HCT116 (cell line): ENCODE measurements around the gene LHB. TPM values are rescaled to one million over a fixed set of nuclear protein-coding genes. Genes with fewer than 3 reads are reported as not detected.

Experiments
- ATAC-seq: fragments of 200-7000 bp; cut with Tn5 transposase; 2 replicates; pipeline ENCODE4 v1.9.1; 2020; ENCODE audit warnings: mild to moderate bottlenecking, moderate library complexity
- BruUV-seq: library from RNA; stranded (reverse); fragments of 400-500 nt; replicated peaks from 2 replicates; lab custom pipeline; 2021; lab: Mats Ljungman, UMichigan
- CTCF ChIA-PET: fragments of 300-600 bp; sonication (Branson Sonifier 250); formaldehyde crosslinking; loops from one replicate; lab custom pipeline; 2021; ENCODE audit warnings: antibody characterized with exemption; lab: Charles Lee
- POLR2A ChIA-PET: fragments of 300-600, 350-600 bp; sonication (Branson Sonifier 250); formaldehyde crosslinking; loops from one replicate; lab custom pipeline; 2021; ENCODE audit warnings: antibody characterized with exemption; lab: Charles Lee
- RAD21 ChIA-PET, 2 experiments: fragments of 300-600 bp; sonication (Branson Sonifier 250); formaldehyde crosslinking; loops; one replicate each; lab custom pipeline; 2023; ENCODE audit warnings: low total read pairs in 2 of 2; ENCODE audit not compliant: uncharacterized antibody in 2 of 2, unreplicated experiment in 2 of 2, low non-redundant PET in 1 of 2; lab: Charles Lee
- DNase-seq: peaks from one replicate; pipeline ENCODE4 v3.0.0-alpha.2; 2010; ENCODE audit warnings: low read depth, low spot score
- H2AFZ ChIP-seq: fragments of 200-600 bp; shearing (Covaris generic), sonication (generic); 2 replicates; pipeline ENCODE4 v1.6.1; 2017; ENCODE audit warnings: low read depth, mixed run types, mixed read lengths, antibody characterized with exemption, low read length; ENCODE audit not compliant: poor library complexity, severe bottlenecking
- H3K27ac ChIP-seq: 2 replicates; pipeline ENCODE4 v1.5.1; 2012; ENCODE audit warnings: low read depth, low read length
- H3K27me3 ChIP-seq: fragments of 200-600 bp; sonication (generic); 2 replicates; pipeline ENCODE4 v1.6.1; 2016; ENCODE audit warnings: mixed run types, low read length, mixed read lengths; ENCODE audit not compliant: insufficient read depth
- H3K36me3 ChIP-seq, 2 experiments: fragments of 200-500 bp in 1 of 2; fragments of 200-600 bp in 1 of 2; sonication (Bioruptor generic) in 1 of 2; sonication (generic) in 1 of 2; 2 replicates each; pipeline versions ENCODE4 v1.5.1 to v1.6.1; 2014 to 2016; ENCODE audit warnings: low read length in 2 of 2, inconsistent platforms in 1 of 2, mixed read lengths in 1 of 2, mixed run types in 1 of 2; ENCODE audit not compliant: insufficient read depth in 2 of 2, control insufficient read depth in 1 of 2
- H3K4me1 ChIP-seq, 2 experiments: fragments of 200-600 bp in 1 of 2; sonication (generic) in 1 of 2; 2 replicates each; pipeline versions ENCODE4 v1.5.1 to v1.6.1; 2012 to 2017; ENCODE audit warnings: low read length in 2 of 2, inconsistent platforms in 1 of 2, mild to moderate bottlenecking in 1 of 2, mixed read lengths in 1 of 2, mixed run types in 1 of 2, moderate library complexity in 1 of 2; ENCODE audit not compliant: insufficient read depth in 2 of 2, control insufficient read depth in 1 of 2
- H3K4me2 ChIP-seq: fragments of 200-600 bp; sonication (generic); 2 replicates; pipeline ENCODE4 v1.6.1; 2017; ENCODE audit warnings: mixed run types, low read length, mixed read lengths
- H3K4me3 ChIP-seq, 2 experiments: fragments of 200-600 bp in 1 of 2; sonication (generic) in 1 of 2; replicated peaks in 1 of 2; 2 replicates each; pipeline ENCODE4 v1.5.1; 2011 to 2016; ENCODE audit warnings: low read length in 2 of 2, control low read depth in 1 of 2, low read depth in 1 of 2, mild to moderate bottlenecking in 1 of 2, mixed read lengths in 1 of 2, mixed run types in 1 of 2
- H3K79me2 ChIP-seq: fragments of 200-600 bp; sonication (generic); 2 replicates; pipeline ENCODE4 v1.6.1; 2017; ENCODE audit warnings: mild to moderate bottlenecking, mixed run types, low read length, moderate library complexity, mixed read lengths; ENCODE audit not compliant: insufficient read depth
- H3K9ac ChIP-seq: fragments of 200-600 bp; sonication (generic); 2 replicates; pipeline ENCODE4 v1.6.1; 2016; ENCODE audit warnings: low read length, mixed read lengths
- H3K9me2 ChIP-seq: fragments of 200-600 bp; sonication (generic), shearing (Covaris generic); 2 replicates; pipeline ENCODE4 v1.6.1; 2017; ENCODE audit warnings: mixed run types, mild to moderate bottlenecking, moderate library complexity; ENCODE audit not compliant: insufficient read depth
- H3K9me3 ChIP-seq, 2 experiments: fragments of 200-500 bp in 1 of 2; fragments of 200-600 bp in 1 of 2; sonication (Bioruptor generic) in 1 of 2; sonication (generic) in 1 of 2; 2 replicates each; pipeline ENCODE4 v1.6.1; 2014 to 2017; ENCODE audit warnings: low read length in 2 of 2, mixed read lengths in 2 of 2, inconsistent platforms in 1 of 2, low read depth in 1 of 2, mild to moderate bottlenecking in 1 of 2, mixed run types in 1 of 2, moderate library complexity in 1 of 2; ENCODE audit not compliant: control insufficient read depth in 1 of 2, insufficient read depth in 1 of 2
- H4K20me1 ChIP-seq: fragments of 200-600 bp; sonication (generic), shearing (Covaris generic); 2 replicates; pipeline ENCODE4 v1.6.1; 2017; ENCODE audit warnings: mixed run types, mild to moderate bottlenecking, moderate library complexity; ENCODE audit not compliant: insufficient read depth
- CBX3 ChIP-seq: IDR thresholded peaks from 2 replicates; pipeline ENCODE4 v1.6.1; 2012; ENCODE audit warnings: low read depth
- CEBPB ChIP-seq: IDR thresholded peaks from 2 replicates; pipeline ENCODE4 v1.6.1; 2012; ENCODE audit warnings: low read depth
- EGR1 ChIP-seq: IDR thresholded peaks from 2 replicates; pipeline ENCODE4 v1.6.1; 2012; ENCODE audit warnings: low read depth
- EZH2 ChIP-seq: fragments of 200-600 bp; sonication (generic); IDR thresholded peaks from 2 replicates; pipeline ENCODE4 v1.6.1; 2017; ENCODE audit warnings: antibody characterized with exemption, mixed run types
- EZH2phosphoT487 ChIP-seq: fragments of 200-600 bp; IDR thresholded peaks from 2 replicates; pipeline ENCODE4 v1.6.1; 2018; ENCODE audit warnings: antibody characterized with exemption, borderline replicate concordance
- FOSL1 ChIP-seq: IDR thresholded peaks from 2 replicates; pipeline ENCODE4 v1.6.1; 2012; ENCODE audit warnings: low read depth
- JUND ChIP-seq: IDR thresholded peaks from 2 replicates; pipeline ENCODE4 v1.6.1; 2012
- POLR2A ChIP-seq: IDR thresholded peaks from 2 replicates; pipeline ENCODE4 v1.7.0; 2011; ENCODE audit warnings: borderline replicate concordance; ENCODE audit not compliant: insufficient read depth, insufficient read length; ENCODE audit errors: extremely low read depth
- POLR2AphosphoS5 ChIP-seq: IDR thresholded peaks from 2 replicates; pipeline ENCODE4 v1.6.1; 2011; ENCODE audit warnings: mild to moderate bottlenecking, low read depth, low read length, moderate library complexity
- RAD21 ChIP-seq: IDR thresholded peaks from 2 replicates; pipeline ENCODE4 v1.6.1; 2012; ENCODE audit warnings: low read depth, mild to moderate bottlenecking
- SIN3A ChIP-seq: IDR thresholded peaks from 2 replicates; pipeline ENCODE4 v1.6.1; 2012; ENCODE audit warnings: low read depth
- SP1 ChIP-seq: IDR thresholded peaks from 2 replicates; pipeline ENCODE4 v1.6.1; 2012; ENCODE audit warnings: low read depth
- SRF ChIP-seq: IDR thresholded peaks from 2 replicates; pipeline ENCODE4 v1.6.1; 2012; ENCODE audit warnings: low read depth
- TCF7L2 ChIP-seq: IDR thresholded peaks from 2 replicates; pipeline ENCODE4 v1.7.0; 2011; ENCODE audit warnings: borderline replicate concordance, inconsistent platforms; ENCODE audit not compliant: insufficient read depth, insufficient read length; ENCODE audit errors: extremely low read depth
- YY1 ChIP-seq: IDR thresholded peaks from 2 replicates; pipeline ENCODE4 v1.6.1; 2011; ENCODE audit warnings: low read length, low read depth, moderate library complexity, mild to moderate bottlenecking; ENCODE audit not compliant: insufficient replicate concordance; ENCODE audit errors: extremely low read depth
- ZFX ChIP-seq: fragments of 450-650 bp; IDR thresholded peaks from 2 replicates; pipeline ENCODE4 v1.6.1; 2017
- ZNF274 ChIP-seq: fragments of 200-500 bp; sonication (Bioruptor generic); IDR thresholded peaks from 2 replicates; pipeline ENCODE4 v1.6.1; 2014; ENCODE audit warnings: mild to moderate bottlenecking, low read depth, low read length, inconsistent platforms
- intact Hi-C: fragments of 100-400 bp; cut with micrococcal nuclease; formaldehyde crosslinking; loops from 2 replicates; pipeline ENCODE4 v1.10.0; 2022
- total RNA-seq: library from RNA; stranded (reverse); gene quantifications from one replicate; pipeline ENCODE4 v1.2.1, GENCODE V29; 2021; ENCODE audit not compliant: unreplicated experiment
- TF ChIP-seq, protein P1 (sequence below): IDR thresholded peaks from 2 replicates; pipeline ENCODE4 v1.6.1; 2012
- TF ChIP-seq, protein P2 (sequence below): IDR thresholded peaks from 2 replicates; pipeline ENCODE4 v1.6.1; 2011; ENCODE audit warnings: mild to moderate bottlenecking, low read length, moderate library complexity; ENCODE audit not compliant: insufficient replicate concordance; ENCODE audit errors: extremely low read depth
- TF ChIP-seq, protein P3 (sequence below), 3 experiments: fragments of 200-600 bp in 1 of 3; sonication (generic) in 1 of 3; IDR thresholded peaks in 2 of 3; conservative IDR thresholded peaks in 1 of 3; 2 replicates each; pipeline ENCODE4 v1.5.1; 2012 to 2017; ENCODE audit warnings: low read depth in 2 of 3, low read length in 2 of 3, antibody characterized with exemption in 1 of 3, borderline replicate concordance in 1 of 3, control low read depth in 1 of 3, mild to moderate bottlenecking in 1 of 3, mixed read lengths in 1 of 3, mixed run types in 1 of 3, moderate library complexity in 1 of 3; ENCODE audit not compliant: insufficient read depth in 1 of 3

Gene LHB
- total RNA-seq, 1 experiment from 2014 or later: 3.7 TPM

DNA sequence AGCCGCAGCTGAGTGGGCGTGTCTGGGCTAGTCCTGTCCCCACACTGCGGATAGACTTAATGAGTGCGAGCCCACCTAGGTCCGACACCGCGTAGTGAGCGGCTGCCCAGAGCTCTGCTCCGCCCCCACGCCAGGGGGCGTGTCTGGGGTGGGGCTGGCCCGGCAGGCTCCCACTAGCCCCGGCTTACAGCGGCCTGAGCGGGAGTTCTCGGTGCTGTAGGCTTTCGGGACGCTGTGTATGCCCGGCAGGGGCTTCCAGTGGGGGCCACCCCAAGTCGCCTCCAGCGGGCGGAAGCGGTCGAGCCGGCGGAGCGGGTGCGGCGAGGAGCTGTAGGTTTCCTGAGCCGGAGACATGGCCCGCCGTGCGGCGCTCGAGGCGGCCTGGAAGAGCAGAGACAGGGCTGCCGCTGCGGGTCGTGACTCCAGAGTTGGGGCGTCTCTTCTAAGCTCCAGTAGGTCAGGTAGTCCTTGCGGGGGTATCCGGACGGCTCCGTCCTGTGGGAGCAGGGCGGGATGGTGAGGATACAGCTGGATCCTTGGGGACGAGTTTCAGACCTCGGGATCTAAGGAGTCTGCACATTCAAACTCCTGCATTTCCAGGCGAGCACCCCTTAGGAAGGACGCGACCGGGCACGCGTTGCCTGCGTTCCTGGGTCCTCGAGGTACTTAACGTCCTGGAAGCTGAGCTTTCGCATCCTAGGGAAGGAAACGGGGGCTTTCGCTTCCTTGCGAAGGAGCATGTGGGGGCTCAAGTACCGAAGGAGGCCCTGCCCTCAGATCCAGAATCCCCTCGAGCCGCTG lies 39.4 kb upstream of the LHB start:
- H3K4me1 ChIP-seq: peaks cover 17 to 56% of the 10 kb centered on the region in 2 experiments
- intact Hi-C loops: no loop called here
- no peaks in the 10 kb centered on the region for H3K9me2 ChIP-seq
- H4K20me1 ChIP-seq: no peaks in the 10 kb centered on the region
- TSS peak; percentile 67 for BruUV-seq
- no peaks in the 10 kb centered on the region for H3K27me3 ChIP-seq
- ATAC-seq (peak; percentile 86), DNase-seq (peak; percentile 34)
- H3K9ac ChIP-seq: peak overlapping the region; percentile 73
- peak overlapping the region; percentile 81 for H3K27ac ChIP-seq
- H3K36me3 ChIP-seq: no peaks in the 10 kb centered on the region
- H3K79me2 ChIP-seq: no peaks in the 10 kb centered on the region; the same call in 1 of the 2 replicates
- H3K9me3 ChIP-seq: no peaks in the 10 kb centered on the region
- peak overlapping the region; percentile 11 for H2AFZ ChIP-seq
- CTCF ChIA-PET: interaction anchor here (1.3 to 4.1 kb wide), 2 partner anchors 41 to 63 kb away, joined by 5 to 20 read pairs; partner anchors contain the start of genes GYS1 and RUVBL2
- RAD21 ChIA-PET: no interaction called here
- POLR2A ChIA-PET: interaction anchor here (1.0 to 1.7 kb wide), 3 partner anchors 37 to 63 kb away, joined by 3 to 4 read pairs (median 3); partner anchors contain the start of genes GYS1 and RUVBL2
- H3K4me2 ChIP-seq: peak overlapping the region; percentile 81
- H3K4me3 ChIP-seq: peak overlapping the region; percentile 65 to 67
- no peak for TF ChIP-seq SP1
- TF ChIP-seq POLR2AphosphoS5: peak; percentile 77
- no peak for TF ChIP-seq SRF
- no peak for TF ChIP-seq ZNF274
- TF ChIP-seq, protein P1, sequence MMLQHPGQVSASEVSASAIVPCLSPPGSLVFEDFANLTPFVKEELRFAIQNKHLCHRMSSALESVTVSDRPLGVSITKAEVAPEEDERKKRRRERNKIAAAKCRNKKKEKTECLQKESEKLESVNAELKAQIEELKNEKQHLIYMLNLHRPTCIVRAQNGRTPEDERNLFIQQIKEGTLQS: no peak
- no peak for TF ChIP-seq JUND
- no peak for TF ChIP-seq FOSL1
- TF ChIP-seq CBX3: no peak
- TF ChIP-seq SIN3A: no peak
- TF ChIP-seq RAD21: no peak
- no peak for TF ChIP-seq YY1
- no peak for TF ChIP-seq TCF7L2
- peak; percentile 30 for TF ChIP-seq POLR2A
- peak; percentile 53 for TF ChIP-seq ZFX
- TF ChIP-seq EGR1: peak; percentile 83
- TF ChIP-seq EZH2: no peak
- TF ChIP-seq CEBPB: no peak
- no peak for TF ChIP-seq EZH2phosphoT487
- TF ChIP-seq, protein P2, sequence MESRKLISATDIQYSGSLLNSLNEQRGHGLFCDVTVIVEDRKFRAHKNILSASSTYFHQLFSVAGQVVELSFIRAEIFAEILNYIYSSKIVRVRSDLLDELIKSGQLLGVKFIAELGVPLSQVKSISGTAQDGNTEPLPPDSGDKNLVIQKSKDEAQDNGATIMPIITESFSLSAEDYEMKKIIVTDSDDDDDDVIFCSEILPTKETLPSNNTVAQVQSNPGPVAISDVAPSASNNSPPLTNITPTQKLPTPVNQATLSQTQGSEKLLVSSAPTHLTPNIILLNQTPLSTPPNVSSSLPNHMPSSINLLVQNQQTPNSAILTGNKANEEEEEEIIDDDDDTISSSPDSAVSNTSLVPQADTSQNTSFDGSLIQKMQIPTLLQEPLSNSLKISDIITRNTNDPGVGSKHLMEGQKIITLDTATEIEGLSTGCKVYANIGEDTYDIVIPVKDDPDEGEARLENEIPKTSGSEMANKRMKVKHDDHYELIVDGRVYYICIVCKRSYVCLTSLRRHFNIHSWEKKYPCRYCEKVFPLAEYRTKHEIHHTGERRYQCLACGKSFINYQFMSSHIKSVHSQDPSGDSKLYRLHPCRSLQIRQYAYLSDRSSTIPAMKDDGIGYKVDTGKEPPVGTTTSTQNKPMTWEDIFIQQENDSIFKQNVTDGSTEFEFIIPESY: no peak
- TF ChIP-seq, protein P3, sequence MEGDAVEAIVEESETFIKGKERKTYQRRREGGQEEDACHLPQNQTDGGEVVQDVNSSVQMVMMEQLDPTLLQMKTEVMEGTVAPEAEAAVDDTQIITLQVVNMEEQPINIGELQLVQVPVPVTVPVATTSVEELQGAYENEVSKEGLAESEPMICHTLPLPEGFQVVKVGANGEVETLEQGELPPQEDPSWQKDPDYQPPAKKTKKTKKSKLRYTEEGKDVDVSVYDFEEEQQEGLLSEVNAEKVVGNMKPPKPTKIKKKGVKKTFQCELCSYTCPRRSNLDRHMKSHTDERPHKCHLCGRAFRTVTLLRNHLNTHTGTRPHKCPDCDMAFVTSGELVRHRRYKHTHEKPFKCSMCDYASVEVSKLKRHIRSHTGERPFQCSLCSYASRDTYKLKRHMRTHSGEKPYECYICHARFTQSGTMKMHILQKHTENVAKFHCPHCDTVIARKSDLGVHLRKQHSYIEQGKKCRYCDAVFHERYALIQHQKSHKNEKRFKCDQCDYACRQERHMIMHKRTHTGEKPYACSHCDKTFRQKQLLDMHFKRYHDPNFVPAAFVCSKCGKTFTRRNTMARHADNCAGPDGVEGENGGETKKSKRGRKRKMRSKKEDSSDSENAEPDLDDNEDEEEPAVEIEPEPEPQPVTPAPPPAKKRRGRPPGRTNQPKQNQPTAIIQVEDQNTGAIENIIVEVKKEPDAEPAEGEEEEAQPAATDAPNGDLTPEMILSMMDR (IDR thresholded peaks at IDR 0.05 in 2 of 3, conservative IDR thresholded peaks at IDR 0.05 in 1 of 3; ENCODE audit: borderline replicate concordance in 1 of 3, insufficient read depth in 1 of 3, low read depth in 2 of 3, low read length in 2 of 3): peak in 1 of 3 experiments; percentile 12; a peak in 1 of 6 replicates
